HCT116 (cell line): ENCODE data around the gene TENT5A. TPM values are rescaled to one million over a fixed set of nuclear protein-coding genes. Genes with fewer than 3 reads are reported as not detected.
"Not testable (repeated sequence)": the region's sequence is repeated elsewhere in the genome, so short reads cannot be mapped to it uniquely, and the experiment has no call there.

Experiments used
- ATAC-seq: fragments of 200-7000 bp; cut with Tn5 transposase; 2 replicates; pipeline ENCODE4 v1.9.1; 2020; ENCODE audit warnings: mild to moderate bottlenecking, moderate library complexity
- BruUV-seq: library from RNA; stranded (reverse); fragments of 400-500 nt; replicated peaks from 2 replicates; lab custom pipeline; 2021; lab: Mats Ljungman, UMichigan
- CTCF ChIA-PET: fragments of 300-600 bp; sonication (Branson Sonifier 250); formaldehyde crosslinking; loops from one replicate; lab custom pipeline; 2021; ENCODE audit warnings: antibody characterized with exemption; lab: Charles Lee
- POLR2A ChIA-PET: fragments of 300-600, 350-600 bp; sonication (Branson Sonifier 250); formaldehyde crosslinking; loops from one replicate; lab custom pipeline; 2021; ENCODE audit warnings: antibody characterized with exemption; lab: Charles Lee
- RAD21 ChIA-PET, 2 experiments: fragments of 300-600 bp; sonication (Branson Sonifier 250); formaldehyde crosslinking; loops; one replicate each; lab custom pipeline; 2023; ENCODE audit warnings: low total read pairs in 2 of 2; ENCODE audit not compliant: uncharacterized antibody in 2 of 2, unreplicated experiment in 2 of 2, low non-redundant PET in 1 of 2; lab: Charles Lee
- DNase-seq: peaks from one replicate; pipeline ENCODE4 v3.0.0-alpha.2; 2010; ENCODE audit warnings: low read depth, low spot score
- H2AFZ ChIP-seq: fragments of 200-600 bp; shearing (Covaris generic), sonication (generic); 2 replicates; pipeline ENCODE4 v1.6.1; 2017; ENCODE audit warnings: low read depth, mixed run types, mixed read lengths, antibody characterized with exemption, low read length; ENCODE audit not compliant: poor library complexity, severe bottlenecking
- H3K27ac ChIP-seq: 2 replicates; pipeline ENCODE4 v1.5.1; 2012; ENCODE audit warnings: low read depth, low read length
- H3K27me3 ChIP-seq: fragments of 200-600 bp; sonication (generic); 2 replicates; pipeline ENCODE4 v1.6.1; 2016; ENCODE audit warnings: mixed run types, low read length, mixed read lengths; ENCODE audit not compliant: insufficient read depth
- H3K36me3 ChIP-seq, 2 experiments: fragments of 200-500 bp in 1 of 2; fragments of 200-600 bp in 1 of 2; sonication (Bioruptor generic) in 1 of 2; sonication (generic) in 1 of 2; 2 replicates each; pipeline versions ENCODE4 v1.5.1 to v1.6.1; 2014 to 2016; ENCODE audit warnings: low read length in 2 of 2, inconsistent platforms in 1 of 2, mixed read lengths in 1 of 2, mixed run types in 1 of 2; ENCODE audit not compliant: insufficient read depth in 2 of 2, control insufficient read depth in 1 of 2
- H3K4me1 ChIP-seq, 2 experiments: fragments of 200-600 bp in 1 of 2; sonication (generic) in 1 of 2; 2 replicates each; pipeline versions ENCODE4 v1.5.1 to v1.6.1; 2012 to 2017; ENCODE audit warnings: low read length in 2 of 2, inconsistent platforms in 1 of 2, mild to moderate bottlenecking in 1 of 2, mixed read lengths in 1 of 2, mixed run types in 1 of 2, moderate library complexity in 1 of 2; ENCODE audit not compliant: insufficient read depth in 2 of 2, control insufficient read depth in 1 of 2
- H3K4me2 ChIP-seq: fragments of 200-600 bp; sonication (generic); 2 replicates; pipeline ENCODE4 v1.6.1; 2017; ENCODE audit warnings: mixed run types, low read length, mixed read lengths
- H3K4me3 ChIP-seq, 2 experiments: fragments of 200-600 bp in 1 of 2; sonication (generic) in 1 of 2; replicated peaks in 1 of 2; 2 replicates each; pipeline ENCODE4 v1.5.1; 2011 to 2016; ENCODE audit warnings: low read length in 2 of 2, control low read depth in 1 of 2, low read depth in 1 of 2, mild to moderate bottlenecking in 1 of 2, mixed read lengths in 1 of 2, mixed run types in 1 of 2
- H3K79me2 ChIP-seq: fragments of 200-600 bp; sonication (generic); 2 replicates; pipeline ENCODE4 v1.6.1; 2017; ENCODE audit warnings: mild to moderate bottlenecking, mixed run types, low read length, moderate library complexity, mixed read lengths; ENCODE audit not compliant: insufficient read depth
- H3K9ac ChIP-seq: fragments of 200-600 bp; sonication (generic); 2 replicates; pipeline ENCODE4 v1.6.1; 2016; ENCODE audit warnings: low read length, mixed read lengths
- H3K9me2 ChIP-seq: fragments of 200-600 bp; sonication (generic), shearing (Covaris generic); 2 replicates; pipeline ENCODE4 v1.6.1; 2017; ENCODE audit warnings: mixed run types, mild to moderate bottlenecking, moderate library complexity; ENCODE audit not compliant: insufficient read depth
- H3K9me3 ChIP-seq, 2 experiments: fragments of 200-500 bp in 1 of 2; fragments of 200-600 bp in 1 of 2; sonication (Bioruptor generic) in 1 of 2; sonication (generic) in 1 of 2; 2 replicates each; pipeline ENCODE4 v1.6.1; 2014 to 2017; ENCODE audit warnings: low read length in 2 of 2, mixed read lengths in 2 of 2, inconsistent platforms in 1 of 2, low read depth in 1 of 2, mild to moderate bottlenecking in 1 of 2, mixed run types in 1 of 2, moderate library complexity in 1 of 2; ENCODE audit not compliant: control insufficient read depth in 1 of 2, insufficient read depth in 1 of 2
- H4K20me1 ChIP-seq: fragments of 200-600 bp; sonication (generic), shearing (Covaris generic); 2 replicates; pipeline ENCODE4 v1.6.1; 2017; ENCODE audit warnings: mixed run types, mild to moderate bottlenecking, moderate library complexity; ENCODE audit not compliant: insufficient read depth
- CBX3 ChIP-seq: IDR thresholded peaks from 2 replicates; pipeline ENCODE4 v1.6.1; 2012; ENCODE audit warnings: low read depth
- CEBPB ChIP-seq: IDR thresholded peaks from 2 replicates; pipeline ENCODE4 v1.6.1; 2012; ENCODE audit warnings: low read depth
- EZH2 ChIP-seq: fragments of 200-600 bp; sonication (generic); IDR thresholded peaks from 2 replicates; pipeline ENCODE4 v1.6.1; 2017; ENCODE audit warnings: antibody characterized with exemption, mixed run types
- FOSL1 ChIP-seq: IDR thresholded peaks from 2 replicates; pipeline ENCODE4 v1.6.1; 2012; ENCODE audit warnings: low read depth
- POLR2A ChIP-seq: IDR thresholded peaks from 2 replicates; pipeline ENCODE4 v1.7.0; 2011; ENCODE audit warnings: borderline replicate concordance; ENCODE audit not compliant: insufficient read depth, insufficient read length; ENCODE audit errors: extremely low read depth
- POLR2AphosphoS5 ChIP-seq: IDR thresholded peaks from 2 replicates; pipeline ENCODE4 v1.6.1; 2011; ENCODE audit warnings: mild to moderate bottlenecking, low read depth, low read length, moderate library complexity
- RAD21 ChIP-seq: IDR thresholded peaks from 2 replicates; pipeline ENCODE4 v1.6.1; 2012; ENCODE audit warnings: low read depth, mild to moderate bottlenecking
- SIN3A ChIP-seq: IDR thresholded peaks from 2 replicates; pipeline ENCODE4 v1.6.1; 2012; ENCODE audit warnings: low read depth
- SP1 ChIP-seq: IDR thresholded peaks from 2 replicates; pipeline ENCODE4 v1.6.1; 2012; ENCODE audit warnings: low read depth
- SRF ChIP-seq: IDR thresholded peaks from 2 replicates; pipeline ENCODE4 v1.6.1; 2012; ENCODE audit warnings: low read depth
- TCF7L2 ChIP-seq: IDR thresholded peaks from 2 replicates; pipeline ENCODE4 v1.7.0; 2011; ENCODE audit warnings: borderline replicate concordance, inconsistent platforms; ENCODE audit not compliant: insufficient read depth, insufficient read length; ENCODE audit errors: extremely low read depth
- ZFX ChIP-seq: fragments of 450-650 bp; IDR thresholded peaks from 2 replicates; pipeline ENCODE4 v1.6.1; 2017
- ZNF274 ChIP-seq: fragments of 200-500 bp; sonication (Bioruptor generic); IDR thresholded peaks from 2 replicates; pipeline ENCODE4 v1.6.1; 2014; ENCODE audit warnings: mild to moderate bottlenecking, low read depth, low read length, inconsistent platforms
- intact Hi-C: fragments of 100-400 bp; cut with micrococcal nuclease; formaldehyde crosslinking; loops from 2 replicates; pipeline ENCODE4 v1.10.0; 2022
- total RNA-seq: library from RNA; stranded (reverse); gene quantifications from one replicate; pipeline ENCODE4 v1.2.1, GENCODE V29; 2021; ENCODE audit not compliant: unreplicated experiment
- TF ChIP-seq, protein P1 (sequence below), 3 experiments: fragments of 200-600 bp in 1 of 3; sonication (generic) in 1 of 3; IDR thresholded peaks in 2 of 3; conservative IDR thresholded peaks in 1 of 3; 2 replicates each; pipeline ENCODE4 v1.5.1; 2012 to 2017; ENCODE audit warnings: low read depth in 2 of 3, low read length in 2 of 3, antibody characterized with exemption in 1 of 3, borderline replicate concordance in 1 of 3, control low read depth in 1 of 3, mild to moderate bottlenecking in 1 of 3, mixed read lengths in 1 of 3, mixed run types in 1 of 3, moderate library complexity in 1 of 3; ENCODE audit not compliant: insufficient read depth in 1 of 3
- TF ChIP-seq, protein P2 (sequence below): IDR thresholded peaks from 2 replicates; pipeline ENCODE4 v1.6.1; 2012
- TF ChIP-seq, protein P3 (sequence below): IDR thresholded peaks from 2 replicates; pipeline ENCODE4 v1.6.1; 2011; ENCODE audit warnings: mild to moderate bottlenecking, low read length, moderate library complexity; ENCODE audit not compliant: insufficient replicate concordance; ENCODE audit errors: extremely low read depth

Gene TENT5A
- total RNA-seq, 1 experiment from 2014 or later, result 11.2 TPM

- H3K9ac ChIP-seq, result no peak overlapping the region
- H3K4me1 ChIP-seq, result no peaks in the 10 kb centered on the region
- DNase-seq (no peak), ATAC-seq (no peak)
- ChIA-PET RAD21 (no interaction called here), CTCF (no interaction called here), POLR2A (no interaction called here)
- no peak overlapping the region for H3K4me2 ChIP-seq
- no peak overlapping the region for H3K27ac ChIP-seq
- no TSS peak for BruUV-seq
- H3K27me3 ChIP-seq, result no peaks in the 10 kb centered on the region
- H3K79me2 ChIP-seq, result no peaks in the 10 kb centered on the region
- intact Hi-C loops, result no loop called here
- no peaks in the 10 kb centered on the region for H3K36me3 ChIP-seq
- H3K4me3 ChIP-seq, result no peak overlapping the region
- TF ChIP-seq FOSL1 (no peak), RAD21 (no peak), ZNF274 (no peak), SP1 (no peak), CEBPB (no peak), POLR2A (no peak), SRF (no peak), TCF7L2 (no peak), CBX3 (no peak), POLR2AphosphoS5 (no peak), SIN3A (no peak), ZFX (no peak), EZH2 (no peak)
- TF ChIP-seq, protein P1, sequence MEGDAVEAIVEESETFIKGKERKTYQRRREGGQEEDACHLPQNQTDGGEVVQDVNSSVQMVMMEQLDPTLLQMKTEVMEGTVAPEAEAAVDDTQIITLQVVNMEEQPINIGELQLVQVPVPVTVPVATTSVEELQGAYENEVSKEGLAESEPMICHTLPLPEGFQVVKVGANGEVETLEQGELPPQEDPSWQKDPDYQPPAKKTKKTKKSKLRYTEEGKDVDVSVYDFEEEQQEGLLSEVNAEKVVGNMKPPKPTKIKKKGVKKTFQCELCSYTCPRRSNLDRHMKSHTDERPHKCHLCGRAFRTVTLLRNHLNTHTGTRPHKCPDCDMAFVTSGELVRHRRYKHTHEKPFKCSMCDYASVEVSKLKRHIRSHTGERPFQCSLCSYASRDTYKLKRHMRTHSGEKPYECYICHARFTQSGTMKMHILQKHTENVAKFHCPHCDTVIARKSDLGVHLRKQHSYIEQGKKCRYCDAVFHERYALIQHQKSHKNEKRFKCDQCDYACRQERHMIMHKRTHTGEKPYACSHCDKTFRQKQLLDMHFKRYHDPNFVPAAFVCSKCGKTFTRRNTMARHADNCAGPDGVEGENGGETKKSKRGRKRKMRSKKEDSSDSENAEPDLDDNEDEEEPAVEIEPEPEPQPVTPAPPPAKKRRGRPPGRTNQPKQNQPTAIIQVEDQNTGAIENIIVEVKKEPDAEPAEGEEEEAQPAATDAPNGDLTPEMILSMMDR (IDR thresholded peaks at IDR 0.05 in 2 of 3, conservative IDR thresholded peaks at IDR 0.05 in 1 of 3; ENCODE audit: borderline replicate concordance in 1 of 3, insufficient read depth in 1 of 3, low read depth in 2 of 3, low read length in 2 of 3), result no peak
- TF ChIP-seq, protein P2, sequence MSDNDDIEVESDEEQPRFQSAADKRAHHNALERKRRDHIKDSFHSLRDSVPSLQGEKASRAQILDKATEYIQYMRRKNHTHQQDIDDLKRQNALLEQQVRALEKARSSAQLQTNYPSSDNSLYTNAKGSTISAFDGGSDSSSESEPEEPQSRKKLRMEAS, result no peak
- TF ChIP-seq, protein P3, sequence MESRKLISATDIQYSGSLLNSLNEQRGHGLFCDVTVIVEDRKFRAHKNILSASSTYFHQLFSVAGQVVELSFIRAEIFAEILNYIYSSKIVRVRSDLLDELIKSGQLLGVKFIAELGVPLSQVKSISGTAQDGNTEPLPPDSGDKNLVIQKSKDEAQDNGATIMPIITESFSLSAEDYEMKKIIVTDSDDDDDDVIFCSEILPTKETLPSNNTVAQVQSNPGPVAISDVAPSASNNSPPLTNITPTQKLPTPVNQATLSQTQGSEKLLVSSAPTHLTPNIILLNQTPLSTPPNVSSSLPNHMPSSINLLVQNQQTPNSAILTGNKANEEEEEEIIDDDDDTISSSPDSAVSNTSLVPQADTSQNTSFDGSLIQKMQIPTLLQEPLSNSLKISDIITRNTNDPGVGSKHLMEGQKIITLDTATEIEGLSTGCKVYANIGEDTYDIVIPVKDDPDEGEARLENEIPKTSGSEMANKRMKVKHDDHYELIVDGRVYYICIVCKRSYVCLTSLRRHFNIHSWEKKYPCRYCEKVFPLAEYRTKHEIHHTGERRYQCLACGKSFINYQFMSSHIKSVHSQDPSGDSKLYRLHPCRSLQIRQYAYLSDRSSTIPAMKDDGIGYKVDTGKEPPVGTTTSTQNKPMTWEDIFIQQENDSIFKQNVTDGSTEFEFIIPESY, result no peak
- H4K20me1 ChIP-seq, result no peaks in the 10 kb centered on the region
- H3K9me2 ChIP-seq, result no peaks in the 10 kb centered on the region
- no peak overlapping the region for H2AFZ ChIP-seq
- no peaks in the 10 kb centered on the region for H3K9me3 ChIP-seq
Observed at GRCh38 chr6:81777586-81778268, 25.2 kb upstream of the TENT5A start.

DNA sequence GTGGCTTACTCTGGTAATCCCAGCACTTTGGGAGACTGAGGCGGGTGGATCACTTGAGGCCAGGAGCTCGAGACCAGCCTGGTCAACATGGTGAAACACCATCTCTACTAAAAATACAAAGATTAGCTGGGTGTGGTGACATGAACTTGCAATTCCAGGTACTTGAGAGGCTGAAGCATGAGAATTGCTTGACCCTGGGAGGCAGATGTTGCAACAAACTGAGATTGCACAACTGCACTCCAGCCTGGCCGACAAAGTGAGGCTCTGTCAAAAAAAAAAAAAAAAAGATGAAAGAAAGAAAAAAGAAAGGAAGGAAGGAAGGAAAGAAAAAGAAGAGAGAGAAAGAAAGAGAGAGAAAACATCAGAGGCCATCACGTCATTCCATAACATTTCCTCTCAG lies 23.7 kb upstream of the TENT5A start:
- H3K9me3 ChIP-seq, H3K36me3 ChIP-seq, H3K4me1 ChIP-seq, DNase-seq, H3K9me2 ChIP-seq, ATAC-seq, H3K79me2 ChIP-seq, H3K27me3 ChIP-seq, CTCF ChIA-PET, intact Hi-C loops, BruUV-seq, H4K20me1 ChIP-seq, POLR2A ChIA-PET, H3K4me2 ChIP-seq, H3K27ac ChIP-seq, H3K4me3 ChIP-seq, RAD21 ChIA-PET, H2AFZ ChIP-seq, H3K9ac ChIP-seq: not testable (repeated sequence)
